HEK293T (cell line): ENCODE measurements around the gene MORN5.

ENCODE experiments used
- ARNT ChIP-seq: fragments of 450-650 bp; IDR thresholded peaks from 2 replicates; pipeline ENCODE4 v1.6.1; 2017; ENCODE audit warnings: mild to moderate bottlenecking
- BHLHE40 ChIP-seq: fragments of 450-650 bp; IDR thresholded peaks from 2 replicates; pipeline ENCODE4 v1.6.1; 2016; ENCODE audit warnings: mild to moderate bottlenecking, moderate library complexity, borderline replicate concordance
- ELF4 ChIP-seq: fragments of 450-650 bp; IDR thresholded peaks from 2 replicates; pipeline ENCODE4 v1.6.1; 2017; ENCODE audit warnings: antibody characterized with exemption
- FOXA1 ChIP-seq: fragments of 450-650 bp; IDR thresholded peaks from 2 replicates; pipeline ENCODE4 v1.6.1; 2016; ENCODE audit warnings: mild to moderate bottlenecking
- FOXK2 ChIP-seq: fragments of 450-650 bp; IDR thresholded peaks from 2 replicates; pipeline ENCODE4 v1.6.1; 2016; ENCODE audit warnings: mild to moderate bottlenecking
- FOXM1 ChIP-seq: fragments of 450-650 bp; IDR thresholded peaks from 2 replicates; pipeline ENCODE4 v1.6.1; 2017; ENCODE audit warnings: mild to moderate bottlenecking, borderline replicate concordance
- L3MBTL2 ChIP-seq: fragments of 450-650 bp; conservative IDR thresholded peaks from 2 replicates; pipeline ENCODE4 v1.6.1; 2016; ENCODE audit warnings: mild to moderate bottlenecking
- LEF1 ChIP-seq: fragments of 450-650 bp; IDR thresholded peaks from 2 replicates; pipeline ENCODE4 v1.6.1; 2017; ENCODE audit warnings: mild to moderate bottlenecking, borderline replicate concordance
- SP1 ChIP-seq: fragments of 450-650 bp; IDR thresholded peaks from 2 replicates; pipeline ENCODE4 v1.6.1; 2017
- SUZ12 ChIP-seq: fragments of 450-650 bp; IDR thresholded peaks from 2 replicates; pipeline ENCODE4 v1.6.1; 2016; ENCODE audit warnings: mild to moderate bottlenecking
- TARDBP ChIP-seq: fragments of 450-650 bp; IDR thresholded peaks from 2 replicates; pipeline ENCODE4 v1.6.1; 2016

GRCh38 chr9:122239722-122240121 lies 80.0 kb downstream of the MORN5 start:
- TF ChIP-seq BHLHE40 (no peak), ELF4 (no peak), FOXA1 (no peak), FOXK2 (no peak), SP1 (no peak), FOXM1 (no peak), ARNT (no peak), TARDBP (no peak), SUZ12 (no peak), LEF1 (no peak), L3MBTL2 (no peak)
